T-helper 2 cell (primary cell): ENCODE data around the gene RP2.

Experiments used
- DNase-seq, 5 experiments: peaks; one replicate each; pipeline versions ENCODE4 v3.0.0 to v3.0.0-alpha.2; 2012 to 2022

The RP2 gene

GRCh38 chrX:46922611-46923010 lies 85.8 kb downstream of the RP2 start:
- no peak for DNase-seq

GRCh38 chrX:46927718-46928117 lies 90.9 kb downstream of the RP2 start:
- no peak for DNase-seq

DNA sequence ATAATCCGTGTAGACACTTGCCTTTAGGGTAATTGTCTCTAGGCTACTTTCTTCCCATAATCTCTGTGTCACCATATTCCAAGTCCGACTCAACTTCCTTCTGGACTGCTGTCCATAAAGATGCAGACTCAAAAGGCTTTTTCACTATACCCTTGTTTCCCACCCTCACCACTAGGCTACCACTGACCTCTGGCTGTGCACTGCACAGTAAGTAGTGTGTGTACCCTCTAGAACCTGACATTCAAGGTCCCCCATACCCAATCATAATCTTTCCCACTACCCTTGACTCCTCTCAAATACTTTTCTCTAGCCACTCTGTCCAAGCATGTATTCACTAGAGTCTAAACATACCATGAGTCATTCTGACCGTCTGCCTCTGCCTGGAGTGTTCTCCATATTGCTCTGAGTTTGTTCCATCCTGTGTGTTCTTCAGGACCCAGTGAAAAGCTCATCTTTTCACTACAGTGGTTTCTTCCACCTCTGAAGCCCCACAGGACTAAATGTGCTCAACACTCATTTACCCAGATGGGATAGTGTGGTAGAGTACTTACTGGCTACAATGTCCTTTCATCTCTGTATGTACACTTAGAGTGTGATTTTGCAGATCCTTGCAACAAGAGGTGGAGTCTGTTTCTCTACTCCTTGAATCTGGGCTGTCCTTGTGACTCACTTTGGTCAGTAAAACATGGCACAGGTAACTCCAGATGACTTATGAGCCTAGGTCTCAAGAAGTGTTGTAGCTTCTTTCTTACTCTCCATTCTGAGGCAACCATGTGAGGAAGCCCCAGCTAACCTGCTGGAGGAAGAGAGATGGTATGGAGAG lies 92.8 kb downstream of the RP2 start:
- no peak for DNase-seq
